Mucosa of descending colon (tissue), 3 donors: ENCODE data around the gene CENPO. TPM values are rescaled to one million over a fixed set of nuclear protein-coding genes. Genes with fewer than 3 reads are reported as not detected.

ENCODE experiments used
- ATAC-seq: fragments of 200-7000 bp; cut with Tn5 transposase; one replicate; pipeline ENCODE4 v1.9.1; 2020; ENCODE audit warnings: mild to moderate bottlenecking, moderate library complexity
- DNase-seq, 3 donors: peaks; one replicate each; pipeline ENCODE4 v3.0.0-alpha.2; 2020
- H3K36me3 ChIP-seq: fragments of 200-600 bp; one replicate; pipeline ENCODE4 v1.8.0; 2021; ENCODE audit warnings: low read depth, mild to moderate bottlenecking
- H3K4me1 ChIP-seq: fragments of 200-600 bp; one replicate; pipeline ENCODE4 v1.8.0; 2021; ENCODE audit warnings: low read depth, mild to moderate bottlenecking
- H3K4me3 ChIP-seq: fragments of 200-600 bp; one replicate; pipeline ENCODE4 v1.8.0; 2021; ENCODE audit warnings: mild to moderate bottlenecking
- H3K9me3 ChIP-seq: fragments of 200-600 bp; one replicate; pipeline ENCODE4 v1.8.0; 2021; ENCODE audit warnings: mild to moderate bottlenecking
- CTCF ChIP-seq: fragments of 200-600 bp; IDR thresholded peaks from one replicate; pipeline ENCODE4 v1.8.0; 2022; ENCODE audit warnings: antibody characterized with exemption, mild to moderate bottlenecking
- intact Hi-C, 2 donors: fragments of 100-400 bp; cut with DNase I in 1 of 2; cut with micrococcal nuclease in 1 of 2; formaldehyde crosslinking; loops; one replicate each; pipeline versions ENCODE4 v1.11.0 to v1.11.1; 2022; cut with DNase I, micrococcal nuclease
- long read RNA-seq, 2 donors: library from polyadenylated mRNA; unstranded; transcript quantifications; one replicate each; pipeline ENCODE4 v2.0.0, GENCODE V29; 2019 to 2021
- total RNA-seq, 3 donors: library from RNA; stranded (reverse); fragmentation: NEBNext Ultra II Directional in 2 of 3; extraction: Animal tissue kit (Norgen Biotek cat#: 25700) in 2 of 3; gene quantifications; one replicate each; pipeline versions ENCODE4 v1.2.1 to v1.2.4, GENCODE V29; 2021 to 2023
- donor health status: DM: no; HTN: no; CAD: no; lungs with moderate emphysema.
- donor health status: DM: no; HTN: no; CAD: no.
- donor health status: DM: no; HTN: yes; CAD: no.

CENPO gene
- 10 to 100 TPM in 2 of 3 donors, 1 to 10 TPM in 1; 6.0 to 15.7 (median 13.4) TPM for total RNA-seq
- long read RNA-seq, donor 1, full-length matches to known transcripts: 2 of 5 reads
- long read RNA-seq, donor 1, partial matches to known transcripts: 1 of 5 reads
- long read RNA-seq, donor 1, other reads (novel, unspliced or antisense): 2 of 5 reads
- long read RNA-seq, donor 2, full-length matches to known transcripts: 1 of 4 reads
- long read RNA-seq, donor 2, partial matches to known transcripts: 1 of 4 reads
- long read RNA-seq, donor 2, other reads (novel, unspliced or antisense): 2 of 4 reads

- peak; percentile 96 to 98 (median 98) for DNase-seq
- intact Hi-C loops: no loop called here
Observed at GRCh38 chr2:24792874-24793760, at the start of gene CENPO, which contains the start of gene PTRHD1. CENPO (plus strand) TSS chr2:24793425; CDS start chr2:24793920, 495 bp downstream. PTRHD1 (minus strand) TSS chr2:24793391; CDS start chr2:24793377, 14 bp downstream.

GRCh38 chr2:24743924-24744323 is 49.3 kb upstream of the CENPO start:
- H3K9me3 ChIP-seq: no peaks in the 10 kb centered on the region
- intact Hi-C loops: no loop called here
- no peak overlapping the region for H3K4me3 ChIP-seq
- no peak for DNase-seq
- ATAC-seq: no peak
- TF ChIP-seq CTCF: no peak
- no peaks in the 10 kb centered on the region for H3K4me1 ChIP-seq
- H3K36me3 ChIP-seq: no peaks in the 10 kb centered on the region

More at GRCh38 chr2:24792874-24793760, at the start of gene CENPO, which contains the start of gene PTRHD1:
- Histone ChIP-seq H3K4me3 (peak within 1 kb of the TSS; percentile 48), H3K9me3 (no peaks in the 10 kb centered on the region), H3K36me3 (no peaks in the 10 kb centered on the region), H3K4me1 (peaks cover 7% of the 10 kb centered on the region)
- peak; percentile 60 for TF ChIP-seq CTCF
- ATAC-seq: peak; percentile 98

- no peaks in the 10 kb centered on the region for H3K9me3 ChIP-seq
- no peak for ATAC-seq
- intact Hi-C loops: no loop called here
- DNase-seq: no peak
- H3K4me1 ChIP-seq: no peaks in the 10 kb centered on the region
- TF ChIP-seq CTCF: no peak
- H3K4me3 ChIP-seq: no peak overlapping the region
- H3K36me3 ChIP-seq: no peaks in the 10 kb centered on the region
Observed at GRCh38 chr2:24744356-24744755, 48.9 kb upstream of the CENPO start.

- no peaks in the 10 kb centered on the region for H3K4me1 ChIP-seq
- H3K4me3 ChIP-seq: no peak overlapping the region
- intact Hi-C loops: no loop called here
- no peaks in the 10 kb centered on the region for H3K9me3 ChIP-seq
- no peak for TF ChIP-seq CTCF
- no peaks in the 10 kb centered on the region for H3K36me3 ChIP-seq
- ATAC-seq (peak; percentile 86), DNase-seq (no peak)
Observed at GRCh38 chr2:24745825-24746224, 47.4 kb upstream of the CENPO start.

GRCh38 chr2:24747299-24747698 is 45.9 kb upstream of the CENPO start:
- H3K9me3 ChIP-seq: no peaks in the 10 kb centered on the region
- no peaks in the 10 kb centered on the region for H3K4me1 ChIP-seq
- no peak for DNase-seq
- H3K4me3 ChIP-seq: no peak overlapping the region
- ATAC-seq: no peak
- TF ChIP-seq CTCF: no peak
- intact Hi-C loops: no loop called here
- H3K36me3 ChIP-seq: no peaks in the 10 kb centered on the region
